H54 (cell line): ENCODE data around the gene NIPSNAP3A.

Experiments
- DNase-seq: peaks from one replicate; pipeline ENCODE4 v3.0.0; 2011; ENCODE audit warnings: low spot score, mixed read lengths; ENCODE audit not compliant: insufficient read length
- FAIRE-seq: peaks from 3 replicates; lab custom pipeline; 2011; peaks lifted over from hg19 to GRCh38; lab: Jason Lieb, UNC
- POLR2A ChIP-seq: IDR thresholded peaks from 2 replicates; pipeline ENCODE4 v1.6.1; 2011; ENCODE audit warnings: low read depth, mild to moderate bottlenecking, low read length

The NIPSNAP3A gene

DNA sequence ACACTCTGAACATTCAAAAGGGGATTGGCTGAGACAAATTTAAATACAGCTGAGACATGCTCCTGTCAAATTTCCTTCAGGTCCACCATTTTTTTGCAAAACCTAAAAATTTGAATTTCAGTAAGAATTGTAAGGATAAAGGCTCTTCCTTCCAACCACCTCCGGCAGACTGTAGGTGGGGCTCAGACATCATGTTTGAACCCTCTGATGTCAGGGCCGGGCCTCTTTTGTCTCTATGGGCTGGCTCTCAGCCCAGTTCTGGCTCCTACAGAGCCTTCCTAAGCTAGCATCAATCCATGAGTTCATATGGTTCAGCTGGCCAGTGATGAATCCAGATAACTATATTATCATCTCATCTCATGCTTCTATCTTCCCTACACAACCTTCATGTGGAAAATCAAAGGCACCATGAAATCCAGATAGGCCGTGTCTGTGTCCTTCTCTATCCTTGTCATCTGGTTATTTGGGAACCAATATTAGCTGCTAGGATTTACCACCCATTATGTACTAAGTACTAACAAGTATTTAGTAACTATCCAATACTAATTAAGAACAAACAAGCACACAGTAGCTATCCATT lies 60.6 kb downstream of the NIPSNAP3A start:
- FAIRE-seq = no peak
- DNase-seq = peak; percentile 19
- no peak for TF ChIP-seq POLR2A
